RPMI7951 (cell line): ENCODE data around the gene RIPK4. TPM values are rescaled to one million over a fixed set of nuclear protein-coding genes. Genes with fewer than 3 reads are reported as not detected.

Source experiments
- DNase-seq: peaks from one replicate; pipeline ENCODE4 v3.0.0-alpha.2; 2012; ENCODE audit warnings: low read depth
- total RNA-seq: library from RNA; depleted of rRNA; stranded (reverse); fragments of >200 nt; shearing (Covaris generic); gene quantifications from 2 replicates; pipeline ENCODE4 v1.2.3, GENCODE V29; 2014

RIPK4 gene
- total RNA-seq, 1 experiment from 2014 or later, result 10.3 TPM

GRCh38 chr21:41753006-41753898 lies 13.6 kb downstream of the RIPK4 start:
- DNase-seq, result no peak

- DNase-seq, result peak; percentile 94
Measured at GRCh38 chr21:41752231-41752681, 14.6 kb downstream of the RIPK4 start.

GRCh38 chr21:41751611-41752011 lies 15.2 kb downstream of the RIPK4 start:
- no peak for DNase-seq

GRCh38 chr21:41750532-41751151 lies 16.2 kb downstream of the RIPK4 start:
- no peak for DNase-seq

- peak; percentile 29 for DNase-seq
Measured at GRCh38 chr21:41750051-41750450, 16.8 kb downstream of the RIPK4 start.

GRCh38 chr21:41749286-41749685 lies 17.6 kb downstream of the RIPK4 start:
- DNase-seq, result no peak

GRCh38 chr21:41747943-41748738 lies 18.7 kb downstream of the RIPK4 start:
- no peak for DNase-seq

GRCh38 chr21:41746744-41747006 lies 20.2 kb downstream of the RIPK4 start:
- no peak for DNase-seq

GRCh38 chr21:41745971-41746743 lies 20.7 kb downstream of the RIPK4 start:
- DNase-seq, result no peak

GRCh38 chr21:41745026-41745820 lies 21.6 kb downstream of the RIPK4 start:
- no peak for DNase-seq

- no peak for DNase-seq
Measured at GRCh38 chr21:41744028-41744930, 22.6 kb downstream of the RIPK4 start.

- no peak for DNase-seq
Measured at GRCh38 chr21:41743321-41744027, 23.4 kb downstream of the RIPK4 start.

- no peak for DNase-seq
Measured at GRCh38 chr21:41742073-41742875, 24.6 kb downstream of the RIPK4 start.

- no peak for DNase-seq
Measured at GRCh38 chr21:41741253-41742072, 25.4 kb downstream of the RIPK4 start.

GRCh38 chr21:41740604-41741252 lies 26.1 kb downstream of the RIPK4 start:
- DNase-seq, result no peak

GRCh38 chr21:41739936-41740335 lies 26.9 kb downstream of the RIPK4 start:
- DNase-seq, result no peak

GRCh38 chr21:41739011-41739410 lies 27.8 kb downstream of the RIPK4 start:
- no peak for DNase-seq
